ENCODE data around the gene BHLHE40.
A peak's percentile ranks its signal among the peaks of the same experiment; 100 is the strongest.

Gene BHLHE40

DNA sequence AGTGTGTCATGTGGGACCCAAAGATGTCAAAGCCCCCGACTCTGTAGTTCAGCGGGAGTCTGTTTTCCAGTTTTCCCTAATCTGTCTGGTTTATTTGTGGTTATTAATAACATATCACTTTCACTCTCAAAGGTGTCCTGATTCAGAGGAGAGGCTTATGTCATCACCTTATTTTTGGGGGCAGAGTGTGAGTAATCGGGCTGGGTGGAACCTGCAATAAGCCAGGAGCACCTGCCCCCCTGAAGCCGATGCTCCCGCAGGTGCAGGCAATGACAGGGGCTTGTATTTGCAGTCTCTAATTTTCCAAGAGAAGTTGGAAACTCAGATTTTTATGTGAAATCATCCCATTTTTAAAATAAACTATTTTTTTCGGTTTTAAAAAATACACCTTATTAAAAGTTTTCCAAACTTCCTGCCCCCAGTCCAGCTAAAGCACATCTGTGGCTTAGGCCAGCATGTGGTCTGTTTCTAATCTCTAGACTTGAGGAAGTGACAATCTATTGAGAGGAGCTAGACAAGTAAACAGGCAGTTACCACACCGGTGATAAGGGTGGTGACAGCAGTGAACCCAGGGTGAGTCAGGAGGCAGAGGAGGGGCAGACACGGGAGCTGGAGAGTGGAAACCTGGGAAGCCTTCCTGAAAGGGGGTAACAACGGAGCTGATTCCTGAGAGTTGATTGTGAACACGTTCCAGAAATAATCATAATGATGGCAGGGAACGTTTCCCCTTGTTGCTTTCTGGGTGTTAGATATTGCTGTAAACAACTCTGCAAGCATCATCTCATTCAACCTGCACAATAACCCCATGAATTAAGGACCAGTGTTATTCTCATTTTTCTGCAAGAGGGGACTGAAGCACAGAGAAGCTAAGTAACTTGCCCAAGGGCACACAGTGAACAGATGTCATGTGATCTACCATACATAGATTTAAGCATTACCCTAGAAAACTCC lies 37.2 kb downstream of the BHLHE40 start:
- DNase-seq: peak; percentile 34 to 59
- no peak for TF ChIP-seq POLR2A (IDR thresholded peaks at IDR 0.05; ENCODE audit: low read length)
- TF ChIP-seq GATA1 (IDR thresholded peaks at IDR 0.05; ENCODE audit: low read depth, low read length): no peak

DNA sequence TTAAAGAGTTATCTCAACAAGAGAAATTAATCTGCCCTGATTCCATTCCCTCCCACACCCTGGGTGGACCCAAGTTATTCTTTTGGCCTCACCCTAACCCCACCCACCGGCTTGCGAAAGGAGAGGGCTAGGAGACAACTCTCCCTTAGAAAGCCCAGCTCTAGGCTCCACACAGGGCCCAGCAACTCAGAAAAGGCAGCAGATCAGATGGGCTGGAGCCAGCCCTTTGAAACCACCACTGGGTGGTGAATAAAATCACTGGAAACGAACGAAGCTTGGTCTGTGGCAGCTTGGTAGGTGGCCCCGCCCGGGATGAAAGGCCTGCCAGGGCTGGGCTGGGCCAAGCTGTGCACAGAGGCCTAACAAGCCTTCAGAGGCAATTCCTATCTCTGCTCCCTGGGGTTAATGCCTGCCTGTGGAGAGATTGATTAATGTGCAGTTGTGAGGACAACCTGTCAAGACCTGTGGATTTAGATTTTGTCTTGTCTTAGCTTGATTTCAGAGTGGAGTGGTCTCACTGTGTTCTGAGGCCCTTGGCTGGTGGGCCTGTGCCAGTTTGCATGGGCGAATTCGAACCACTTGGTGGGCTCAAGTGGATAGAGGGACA lies 38.8 kb downstream of the BHLHE40 start:
- DNase-seq: peak; percentile 46 to 48

DNA sequence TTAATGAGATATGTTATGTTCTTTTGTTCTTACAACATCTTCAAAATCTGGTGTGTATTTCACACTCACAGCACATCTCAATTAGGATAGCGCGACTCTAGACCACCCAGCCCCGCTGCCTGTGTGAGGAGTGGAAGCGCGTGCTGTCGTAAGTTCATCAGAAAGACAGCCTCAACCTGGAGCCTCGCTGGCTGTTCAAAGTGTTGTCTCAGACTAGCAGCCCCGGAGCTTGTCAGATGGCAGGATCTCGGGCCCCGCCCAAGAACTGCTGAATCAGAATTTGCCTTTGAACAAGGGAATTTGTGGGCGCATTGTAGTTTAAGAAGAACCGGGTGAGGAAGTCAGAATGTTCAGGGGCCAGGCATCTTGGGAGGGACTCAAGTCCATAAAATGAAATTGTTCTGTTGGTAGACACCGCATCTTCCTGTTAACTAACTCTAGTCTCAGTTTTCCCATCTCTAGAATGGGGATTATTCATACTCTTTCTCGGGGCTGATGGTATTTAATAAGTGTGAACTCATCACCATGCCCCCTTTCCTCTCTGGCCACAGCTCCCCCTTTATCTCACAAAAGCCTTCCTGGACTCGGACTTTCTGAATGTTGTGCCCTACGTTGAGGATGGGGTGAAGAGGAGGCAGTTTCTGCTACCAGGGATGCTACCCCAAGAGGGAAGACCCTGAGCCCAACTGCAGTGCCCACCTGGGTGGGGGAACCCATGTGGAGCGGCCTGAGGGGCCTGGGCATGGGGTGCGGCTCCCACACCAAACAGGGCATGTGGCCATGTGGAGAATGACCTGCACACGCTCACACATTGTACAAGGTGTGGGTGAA lies 40.4 kb downstream of the BHLHE40 start:
- TF ChIP-seq GATA1 (IDR thresholded peaks at IDR 0.05; ENCODE audit: low read depth, low read length) (no peak), POLR2A (IDR thresholded peaks at IDR 0.05; ENCODE audit: low read length) (peak; percentile 31)
- peak; percentile 54 to 61 for DNase-seq

More for the DNA sequence above, 38.8 kb downstream of the BHLHE40 start:
- TF ChIP-seq GATA1 (IDR thresholded peaks at IDR 0.05; ENCODE audit: low read depth, low read length) (no peak), POLR2A (IDR thresholded peaks at IDR 0.05; ENCODE audit: low read length) (no peak)

DNA sequence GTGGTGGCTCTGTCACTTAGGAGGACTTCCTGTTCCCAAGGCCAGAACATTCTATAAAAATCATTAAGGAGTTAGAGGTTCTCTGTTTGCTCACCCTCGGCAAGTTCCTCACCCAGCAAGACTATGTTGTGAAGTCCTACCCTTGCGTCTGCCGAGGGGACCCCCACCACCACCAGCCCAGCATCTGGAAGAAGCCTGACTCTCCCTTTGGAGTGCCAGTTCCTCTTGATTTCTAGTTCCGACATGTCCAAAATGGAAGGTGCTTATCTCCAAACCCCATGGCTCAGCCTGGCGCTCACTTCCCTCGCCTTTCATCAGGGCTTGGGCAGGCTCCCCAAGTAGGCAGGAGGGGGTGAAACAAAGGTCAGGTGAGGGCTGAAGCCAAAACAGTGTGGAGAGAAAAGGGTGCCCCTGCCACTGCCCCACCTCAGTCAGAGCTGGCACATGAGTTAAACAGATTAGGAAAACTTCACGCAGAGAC lies 41.0 kb downstream of the BHLHE40 start:
- DNase-seq: no peak
- TF ChIP-seq GATA1 (IDR thresholded peaks at IDR 0.05; ENCODE audit: low read depth, low read length): no peak
- TF ChIP-seq POLR2A (IDR thresholded peaks at IDR 0.05; ENCODE audit: low read length): no peak

DNA sequence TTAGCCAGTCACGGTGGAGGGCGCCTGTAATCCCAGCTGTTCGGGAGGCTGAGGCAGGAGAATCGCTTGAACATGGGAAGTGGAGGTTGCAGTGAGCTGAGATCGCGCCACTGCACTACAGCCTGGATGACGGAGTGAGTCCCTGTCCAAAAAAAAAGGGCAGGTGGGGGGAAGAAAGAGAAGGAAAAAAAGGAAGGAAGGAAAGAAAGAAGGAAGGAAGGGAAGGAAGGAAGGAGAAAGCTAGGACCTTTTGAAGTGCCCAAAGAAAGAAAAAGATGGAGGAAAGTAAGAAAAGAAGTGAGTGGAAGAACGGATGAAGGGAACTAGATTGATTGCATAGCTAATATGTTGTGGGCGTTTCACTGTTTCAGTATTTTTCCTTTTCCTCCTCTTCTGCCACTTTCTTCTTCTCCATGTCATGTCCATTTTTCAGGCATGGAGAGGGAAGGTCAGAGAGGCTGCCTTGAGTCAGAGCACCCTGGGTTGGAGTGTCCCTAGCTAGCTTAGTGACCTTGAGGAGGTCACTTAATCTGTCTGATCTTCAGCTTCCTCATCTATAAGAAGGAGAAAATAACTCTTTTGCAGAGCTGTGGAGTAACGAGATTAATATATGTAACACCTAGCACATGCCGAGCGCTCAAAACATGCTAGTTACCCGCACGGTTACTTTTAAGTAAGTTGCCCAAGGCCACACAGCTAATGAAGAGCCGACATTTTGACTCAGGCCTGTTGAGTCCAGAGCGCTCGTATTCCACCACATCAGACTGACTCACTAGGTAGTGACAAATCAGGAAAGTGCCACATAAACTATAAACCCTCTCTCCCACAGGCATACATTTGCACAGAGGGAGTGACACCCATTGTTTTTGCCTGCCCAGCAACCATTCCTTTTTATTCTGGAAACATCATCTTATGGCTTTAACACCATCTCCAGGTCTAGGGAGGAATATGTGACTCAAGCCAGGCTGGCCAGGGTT lies 42.2 kb downstream of the BHLHE40 start:
- no peak for DNase-seq
- TF ChIP-seq POLR2A (IDR thresholded peaks at IDR 0.05; ENCODE audit: low read length): no peak

DNA sequence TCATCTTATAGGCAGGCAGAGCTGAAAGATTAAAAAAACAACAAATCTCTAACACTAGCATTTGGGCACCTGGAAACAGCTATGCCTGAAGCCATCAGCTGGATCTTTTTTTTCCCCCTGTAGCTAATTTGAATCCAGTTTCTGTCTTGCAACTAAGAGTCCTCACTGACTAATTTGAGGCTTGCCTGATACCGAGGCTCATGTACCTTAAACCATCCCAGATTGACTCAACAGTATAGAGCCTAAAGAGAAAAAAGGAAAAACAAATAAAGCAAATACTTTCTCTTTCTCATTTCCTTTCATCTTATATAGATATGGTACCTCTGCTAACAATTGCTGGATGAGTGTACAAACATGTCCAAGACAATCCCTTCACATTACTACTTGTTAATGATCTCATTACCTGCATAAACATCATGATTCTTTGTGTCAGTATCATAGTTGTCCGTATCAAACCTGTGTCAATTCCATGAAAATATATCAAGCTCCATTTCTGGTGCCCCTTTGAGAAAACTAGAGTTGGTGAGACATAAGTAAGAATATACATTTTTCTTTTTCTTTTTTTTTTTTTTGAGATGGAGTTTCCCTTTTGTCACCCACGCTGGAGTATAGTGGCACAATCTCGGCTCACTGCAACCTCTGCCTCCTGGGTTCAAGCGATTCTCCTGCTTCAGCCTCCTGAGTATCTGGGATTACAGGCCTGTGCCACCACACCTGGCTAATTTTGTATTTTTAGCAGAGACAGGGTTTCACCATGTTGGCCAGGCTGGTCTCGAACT lies 43.1 kb downstream of the BHLHE40 start:
- TF ChIP-seq POLR2A (IDR thresholded peaks at IDR 0.05; ENCODE audit: low read length) (no peak), GATA1 (IDR thresholded peaks at IDR 0.05; ENCODE audit: low read depth, low read length) (no peak)
- DNase-seq: no peak

DNA sequence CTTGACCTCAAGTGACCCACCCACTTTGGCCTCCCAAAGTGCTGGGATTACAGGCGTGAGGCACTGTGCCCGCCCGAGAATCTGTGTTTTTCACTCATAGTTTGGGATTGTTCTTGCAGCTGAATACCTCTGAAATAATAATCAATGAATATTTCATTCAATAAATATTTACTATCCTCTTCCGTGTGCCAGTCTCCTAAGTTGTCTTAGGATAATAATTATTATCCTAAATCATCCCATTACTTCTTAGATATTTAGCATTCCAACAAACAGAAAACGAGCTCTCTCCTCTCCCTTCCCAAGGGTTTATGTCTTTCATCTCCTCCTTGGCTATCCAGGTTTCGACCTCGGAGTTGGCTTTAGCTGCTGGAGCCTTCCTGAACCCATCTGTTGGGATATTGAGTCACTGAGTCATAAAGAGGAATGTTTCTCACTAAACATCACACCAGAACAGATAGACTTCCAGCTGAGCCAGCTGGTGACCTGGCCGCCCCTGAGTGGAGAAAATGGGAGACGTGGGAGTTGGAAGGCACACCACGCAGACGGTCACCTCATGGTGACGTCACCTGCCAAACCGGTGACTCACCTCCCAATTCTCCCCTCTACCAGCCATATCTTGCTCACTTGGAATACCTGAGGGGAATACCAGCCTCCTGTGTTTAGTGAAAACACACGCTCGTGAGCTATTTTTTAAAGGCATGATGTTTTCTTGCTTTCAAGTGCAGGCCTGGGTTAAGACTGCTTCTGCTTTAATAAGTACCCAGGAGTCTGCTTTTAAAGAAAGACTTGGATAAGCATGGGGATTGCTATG lies 43.9 kb downstream of the BHLHE40 start:
- no peak for DNase-seq
- TF ChIP-seq GATA1 (IDR thresholded peaks at IDR 0.05; ENCODE audit: low read depth, low read length) (no peak), POLR2A (IDR thresholded peaks at IDR 0.05; ENCODE audit: low read length) (no peak)

DNA sequence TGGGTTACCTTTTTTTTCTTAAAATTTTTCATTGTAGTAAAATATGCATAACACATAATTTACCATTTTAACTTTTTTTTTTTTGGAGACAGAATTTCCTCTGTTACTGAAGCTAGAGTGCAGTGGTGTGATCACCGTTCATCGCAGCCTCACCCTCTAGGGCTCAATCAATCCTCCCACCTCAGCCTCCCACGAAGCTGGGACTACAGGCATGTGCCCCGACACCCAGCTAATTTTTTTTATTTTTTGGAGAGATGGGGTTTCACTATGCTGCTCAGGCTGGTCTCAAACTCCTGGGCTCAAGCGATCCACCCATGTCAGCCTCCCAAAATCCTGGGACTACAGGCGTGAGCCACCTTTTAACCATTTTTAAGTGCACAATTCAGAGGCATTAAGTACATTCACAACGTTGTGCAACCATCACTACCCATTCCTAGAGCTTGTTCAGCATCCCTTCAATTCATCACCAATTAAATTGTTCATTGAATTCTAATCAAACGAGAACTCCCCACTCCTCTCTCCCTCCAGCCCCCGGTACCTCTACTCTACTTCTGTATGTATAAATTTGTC lies 44.6 kb downstream of the BHLHE40 start:
- TF ChIP-seq GATA1 (IDR thresholded peaks at IDR 0.05; ENCODE audit: low read depth, low read length) (no peak), POLR2A (IDR thresholded peaks at IDR 0.05; ENCODE audit: low read length) (no peak)
- DNase-seq: no peak

DNA sequence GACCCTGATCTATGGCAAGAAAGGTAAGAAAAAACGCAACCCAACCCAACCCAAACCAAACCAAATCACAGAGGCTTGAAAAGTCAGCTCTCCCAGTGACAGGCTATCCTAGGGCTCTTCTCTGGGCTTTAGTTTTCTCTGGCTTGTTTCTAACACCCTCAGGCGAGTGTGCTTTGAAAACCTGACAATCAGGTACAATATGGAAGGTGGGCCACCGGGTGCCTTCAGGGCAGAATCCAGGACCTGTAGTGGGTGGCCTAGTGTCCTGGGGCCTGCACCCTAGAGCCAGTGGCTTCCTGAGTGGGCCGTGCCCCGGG lies 46.8 kb downstream of the BHLHE40 start:
- DNase-seq: no peak
- TF ChIP-seq GATA1 (IDR thresholded peaks at IDR 0.05; ENCODE audit: low read depth, low read length) (no peak), POLR2A (IDR thresholded peaks at IDR 0.05; ENCODE audit: low read length) (no peak)

DNA sequence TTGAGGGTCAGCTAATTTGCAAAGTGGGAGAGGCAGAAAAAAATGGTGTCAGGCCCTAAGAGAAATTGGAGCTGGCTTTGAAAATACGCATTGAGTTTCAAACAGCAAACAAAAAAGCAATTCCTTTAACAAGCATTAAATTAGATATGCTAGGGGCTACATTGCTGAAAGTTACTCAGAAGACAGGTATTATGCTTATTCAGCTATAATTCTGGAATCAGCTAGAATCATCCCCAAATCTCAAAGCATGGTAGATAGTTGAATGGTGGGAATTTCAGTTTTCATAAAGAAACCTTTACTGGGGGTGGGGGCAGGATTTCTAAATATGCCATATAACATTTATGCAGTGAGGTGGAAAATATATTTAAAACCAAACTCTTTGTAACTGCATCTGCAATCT lies 50.5 kb downstream of the BHLHE40 start:
- no peak for TF ChIP-seq GATA1 (IDR thresholded peaks at IDR 0.05; ENCODE audit: low read depth, low read length)
- TF ChIP-seq POLR2A (IDR thresholded peaks at IDR 0.05; ENCODE audit: low read length): no peak

DNA sequence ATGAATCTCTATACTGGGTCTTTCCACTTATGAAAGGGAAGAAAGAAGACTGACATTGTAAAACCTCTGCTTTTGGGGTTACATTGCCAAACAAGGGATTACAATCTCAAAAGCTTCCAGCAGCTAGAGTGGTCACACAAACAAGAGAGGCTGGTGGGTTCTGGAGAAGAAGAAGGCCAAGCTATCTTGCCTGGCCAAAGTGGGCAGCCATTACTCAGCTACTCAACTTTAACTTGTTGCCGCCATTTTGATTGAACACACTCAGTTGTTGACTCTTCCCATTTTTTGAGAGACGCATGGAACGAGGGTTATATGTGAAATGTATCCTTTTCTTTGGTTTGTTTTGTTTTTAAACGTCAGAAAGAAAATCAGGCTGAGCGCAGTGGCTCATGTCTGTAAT lies 50.9 kb downstream of the BHLHE40 start:
- DNase-seq: no peak
- TF ChIP-seq POLR2A (IDR thresholded peaks at IDR 0.05; ENCODE audit: low read length) (no peak), GATA1 (IDR thresholded peaks at IDR 0.05; ENCODE audit: low read depth, low read length) (no peak)

More for the DNA sequence above, 50.5 kb downstream of the BHLHE40 start:
- no peak for DNase-seq
